C4-2B (cell line): ENCODE data around the gene CLP1.

Experiments used
- H3K27ac ChIP-seq: fragments of 450-650 bp; 2 replicates; pipeline ENCODE4 v1.5.1; 2017
- ZFX ChIP-seq: fragments of 450-650 bp; IDR thresholded peaks from 2 replicates; pipeline ENCODE4 v1.6.1; 2017
- TF ChIP-seq, protein P1 (sequence below): fragments of 450-650 bp; conservative IDR thresholded peaks from 2 replicates; pipeline ENCODE4 v1.5.1; 2017; ENCODE audit warnings: mild to moderate bottlenecking

Gene CLP1

DNA sequence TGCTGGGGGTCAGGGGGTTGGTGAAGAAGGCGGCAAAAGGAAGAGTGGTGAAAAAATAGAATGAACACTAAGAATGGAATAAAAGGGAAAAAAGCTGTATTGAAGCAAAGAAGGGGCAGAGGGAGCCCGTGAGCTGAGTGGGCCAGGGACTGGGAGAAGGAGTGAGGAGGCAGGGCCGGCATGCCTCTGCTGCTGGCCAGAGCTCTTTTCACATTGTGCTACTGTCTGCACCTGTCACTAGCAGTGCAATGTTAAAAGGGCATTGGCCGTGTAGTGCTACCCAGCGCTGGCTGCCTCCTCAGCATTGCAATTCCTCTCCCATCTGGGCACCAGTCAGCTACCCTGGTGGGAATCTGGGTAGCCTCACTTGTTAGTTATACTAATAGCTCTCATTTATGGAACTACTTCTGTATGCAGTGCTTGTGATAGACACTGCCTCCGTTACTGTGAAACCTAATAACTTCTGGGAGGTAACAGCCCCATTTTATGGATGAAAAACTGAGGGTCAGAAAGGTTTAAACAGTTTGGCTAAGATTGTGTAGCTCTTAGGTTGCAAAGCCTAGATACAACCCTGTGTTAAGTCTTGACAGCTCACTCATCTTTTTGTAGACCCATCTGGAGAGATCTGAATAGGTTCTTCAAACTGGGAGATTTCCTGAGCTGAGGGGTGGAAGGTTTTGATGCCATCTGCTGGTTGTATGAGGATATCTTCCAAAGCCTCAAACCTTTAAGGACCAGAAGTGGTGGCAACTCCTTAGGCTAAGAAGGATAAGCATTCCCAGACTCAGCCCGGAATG is 16.4 kb upstream of the CLP1 start:
- H3K27ac ChIP-seq: no peak overlapping the region
- TF ChIP-seq, protein P1, sequence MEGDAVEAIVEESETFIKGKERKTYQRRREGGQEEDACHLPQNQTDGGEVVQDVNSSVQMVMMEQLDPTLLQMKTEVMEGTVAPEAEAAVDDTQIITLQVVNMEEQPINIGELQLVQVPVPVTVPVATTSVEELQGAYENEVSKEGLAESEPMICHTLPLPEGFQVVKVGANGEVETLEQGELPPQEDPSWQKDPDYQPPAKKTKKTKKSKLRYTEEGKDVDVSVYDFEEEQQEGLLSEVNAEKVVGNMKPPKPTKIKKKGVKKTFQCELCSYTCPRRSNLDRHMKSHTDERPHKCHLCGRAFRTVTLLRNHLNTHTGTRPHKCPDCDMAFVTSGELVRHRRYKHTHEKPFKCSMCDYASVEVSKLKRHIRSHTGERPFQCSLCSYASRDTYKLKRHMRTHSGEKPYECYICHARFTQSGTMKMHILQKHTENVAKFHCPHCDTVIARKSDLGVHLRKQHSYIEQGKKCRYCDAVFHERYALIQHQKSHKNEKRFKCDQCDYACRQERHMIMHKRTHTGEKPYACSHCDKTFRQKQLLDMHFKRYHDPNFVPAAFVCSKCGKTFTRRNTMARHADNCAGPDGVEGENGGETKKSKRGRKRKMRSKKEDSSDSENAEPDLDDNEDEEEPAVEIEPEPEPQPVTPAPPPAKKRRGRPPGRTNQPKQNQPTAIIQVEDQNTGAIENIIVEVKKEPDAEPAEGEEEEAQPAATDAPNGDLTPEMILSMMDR: peak; percentile 81
- TF ChIP-seq ZFX: no peak

DNA sequence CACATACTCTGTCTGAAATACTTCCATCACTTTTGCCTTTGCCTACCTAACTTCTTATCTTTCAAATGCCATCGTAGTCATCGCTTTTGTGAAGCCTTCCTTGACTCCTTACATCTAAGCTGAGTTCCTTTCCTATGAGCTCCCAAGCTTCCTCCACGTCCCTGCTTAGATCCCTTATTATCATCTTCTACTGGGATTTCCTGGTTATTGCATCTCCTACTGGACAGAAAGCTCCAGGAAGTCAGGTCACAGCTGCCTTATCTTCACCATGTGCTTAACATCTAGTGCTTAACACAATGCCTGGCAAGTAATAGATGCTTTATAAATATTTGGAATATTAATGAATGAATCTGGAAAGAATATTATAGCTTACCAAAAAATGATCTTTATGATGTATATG is 13.8 kb upstream of the CLP1 start:
- H3K27ac ChIP-seq: no peak overlapping the region
- no peak for TF ChIP-seq ZFX
- TF ChIP-seq, protein P1: no peak

DNA sequence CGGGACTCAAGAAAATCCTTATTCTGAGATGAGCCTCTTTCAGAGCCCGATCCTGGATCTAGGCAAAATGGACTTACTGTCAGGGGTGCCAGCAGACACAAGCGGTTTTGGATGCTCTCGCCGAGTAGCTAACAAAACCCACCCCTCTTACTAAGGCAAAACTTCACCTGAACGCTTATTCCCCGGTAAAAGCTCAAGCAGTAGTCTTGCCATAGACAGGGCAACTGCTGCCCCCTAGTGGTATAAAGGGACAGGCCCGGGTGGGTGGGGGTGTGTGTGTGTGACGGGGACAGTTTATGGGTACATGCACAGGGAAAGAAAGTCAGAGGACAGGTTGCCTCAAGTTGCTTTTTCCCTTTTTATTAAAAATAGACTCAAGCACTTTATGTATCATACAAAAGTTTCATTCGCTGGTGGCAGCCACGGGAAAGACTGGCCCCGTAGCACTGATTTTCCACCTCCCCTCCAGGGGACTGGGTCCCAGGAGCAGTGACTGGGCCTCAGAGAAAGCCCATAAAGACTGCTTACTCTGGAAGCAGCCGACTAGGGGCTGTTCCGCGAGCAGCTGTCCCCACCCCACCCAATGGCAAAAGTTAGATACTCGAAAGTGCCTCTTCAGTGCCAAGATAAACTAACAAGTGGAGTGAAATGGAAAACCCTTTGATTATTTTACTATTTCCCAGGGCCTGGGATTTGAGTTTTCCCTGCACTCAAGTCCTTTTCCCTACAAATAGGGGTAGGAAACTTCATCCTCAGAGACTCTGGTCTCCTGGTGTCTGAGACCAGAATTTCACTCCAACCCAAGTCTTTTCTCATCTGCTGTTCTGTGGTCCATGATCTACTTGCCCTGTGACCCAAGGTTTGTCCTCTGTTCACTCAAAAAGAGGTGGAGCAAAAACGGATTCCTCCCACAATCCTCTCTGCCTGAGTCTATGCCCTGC is 12.5 kb upstream of the CLP1 start:
- H3K27ac ChIP-seq: no peak overlapping the region
- no peak for TF ChIP-seq ZFX
- TF ChIP-seq, protein P1: peak; percentile 96

DNA sequence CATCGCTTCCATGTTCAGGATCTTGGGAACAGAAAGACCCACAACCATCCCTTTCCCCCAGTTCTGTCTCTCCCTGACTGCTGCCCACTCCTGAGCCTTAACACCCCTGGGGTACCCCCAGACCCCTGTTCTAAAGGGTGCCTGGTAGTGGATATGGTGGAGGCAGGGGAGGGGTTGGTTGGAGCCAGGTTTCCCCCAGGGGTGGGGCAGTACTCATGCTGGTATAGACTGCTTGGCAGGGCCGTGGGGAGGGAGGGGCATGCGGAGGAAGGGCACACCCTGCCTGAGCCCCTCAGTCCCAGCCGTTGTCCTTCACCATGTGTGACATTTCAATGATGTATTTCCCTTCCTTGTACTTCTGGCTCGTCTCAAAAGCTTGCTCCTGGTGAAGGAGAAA is 11.9 kb upstream of the CLP1 start:
- H3K27ac ChIP-seq: no peak overlapping the region
- TF ChIP-seq, protein P1: no peak
- no peak for TF ChIP-seq ZFX

DNA sequence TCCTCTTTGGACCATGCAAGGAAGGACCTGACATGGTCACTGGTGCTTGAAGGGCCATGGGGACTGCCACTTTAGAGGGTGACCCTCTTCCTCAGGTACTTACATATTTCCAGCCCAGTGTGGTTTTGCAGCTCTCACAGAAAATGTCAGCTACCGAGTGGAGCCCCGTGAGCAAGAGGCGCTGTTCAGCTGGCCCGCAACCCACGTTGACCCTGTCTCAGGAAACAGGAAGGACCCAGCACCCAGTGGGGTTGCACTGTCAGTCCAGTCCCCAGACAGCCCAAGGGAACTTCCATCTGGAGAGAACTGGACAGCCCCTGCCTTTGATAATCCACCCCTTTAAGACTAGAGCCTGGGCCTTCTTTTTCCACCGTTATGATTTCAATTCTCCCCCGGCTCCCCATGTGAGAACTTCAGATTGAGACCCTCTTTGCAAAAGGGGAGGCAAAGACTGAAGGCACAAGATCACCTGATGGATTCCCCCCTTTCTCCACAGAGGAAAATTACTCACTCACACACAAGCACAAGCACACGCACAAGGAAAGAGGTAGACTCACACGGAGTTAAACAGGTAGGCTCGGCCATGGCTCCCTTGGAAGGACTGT is 11.3 kb upstream of the CLP1 start:
- TF ChIP-seq, protein P1: no peak
- no peak for TF ChIP-seq ZFX

DNA sequence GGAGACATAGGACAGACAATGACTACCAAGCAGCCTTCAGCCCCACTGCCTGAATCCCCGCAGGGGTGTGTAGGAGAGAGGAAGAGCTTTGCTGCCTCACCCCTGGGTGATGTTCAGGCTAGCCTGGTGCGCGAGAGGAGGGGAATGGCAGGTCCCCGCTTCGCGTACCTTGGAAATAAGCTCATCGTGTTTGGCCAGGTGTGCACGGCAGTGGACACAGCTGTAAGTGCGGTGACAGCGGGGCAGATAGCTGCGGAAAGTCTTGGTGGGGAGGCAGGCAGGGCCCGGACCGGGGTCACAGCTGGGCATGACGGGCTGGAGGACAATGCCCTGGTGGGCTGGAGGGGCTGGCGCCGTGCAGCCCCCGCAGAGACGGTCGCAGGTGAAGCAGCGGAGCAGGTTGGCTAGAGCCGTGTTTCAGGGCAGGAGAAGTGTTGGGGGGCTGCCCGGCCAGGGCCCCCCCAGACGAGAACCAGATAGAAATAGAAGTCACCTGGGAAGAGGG is 10.7 kb upstream of the CLP1 start:
- no peak overlapping the region for H3K27ac ChIP-seq
- TF ChIP-seq, protein P1: no peak
- TF ChIP-seq ZFX: no peak

More for the DNA sequence above, 11.3 kb upstream of the CLP1 start:
- H3K27ac ChIP-seq: no peak overlapping the region
